HG02840 (cell line): ENCODE data around the gene MTHFD1L.

Experiments used
- ATAC-seq: cut with Tn5 transposase; IDR thresholded peaks from one replicate; pipeline ENCODE4 v1.9.1; 2021; ENCODE audit warnings: mild to moderate bottlenecking, moderate library complexity, moderate number of reproducible peaks; ENCODE audit not compliant: unreplicated experiment, low FRiP score

MTHFD1L gene

DNA sequence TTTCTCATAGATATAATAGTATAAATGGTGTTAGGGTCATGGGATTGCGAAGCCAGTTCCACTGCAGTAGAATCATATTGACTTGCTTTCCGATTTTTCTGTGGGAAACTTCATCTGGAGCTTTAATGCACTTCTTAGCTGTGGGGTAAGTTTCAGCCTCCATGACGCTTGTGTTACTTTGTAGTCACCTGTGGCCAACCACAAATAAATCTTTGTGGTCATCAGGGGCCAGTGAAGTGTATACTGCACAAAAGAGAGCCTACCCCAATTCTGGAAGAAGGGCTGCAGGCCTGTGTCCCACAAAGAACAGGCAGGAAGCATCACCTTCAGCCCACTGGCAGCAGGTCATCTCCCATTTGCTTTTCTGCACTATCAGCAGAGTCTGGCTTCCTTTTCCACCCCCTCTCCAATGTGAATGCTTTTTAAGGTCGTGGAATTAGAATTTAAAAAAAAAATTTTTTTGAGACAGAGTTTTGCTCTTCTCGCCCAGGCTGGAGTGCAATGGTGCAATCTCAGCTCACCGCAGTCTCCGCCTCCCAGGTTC is 32.0 kb downstream of the MTHFD1L start:
- ATAC-seq: no peak

DNA sequence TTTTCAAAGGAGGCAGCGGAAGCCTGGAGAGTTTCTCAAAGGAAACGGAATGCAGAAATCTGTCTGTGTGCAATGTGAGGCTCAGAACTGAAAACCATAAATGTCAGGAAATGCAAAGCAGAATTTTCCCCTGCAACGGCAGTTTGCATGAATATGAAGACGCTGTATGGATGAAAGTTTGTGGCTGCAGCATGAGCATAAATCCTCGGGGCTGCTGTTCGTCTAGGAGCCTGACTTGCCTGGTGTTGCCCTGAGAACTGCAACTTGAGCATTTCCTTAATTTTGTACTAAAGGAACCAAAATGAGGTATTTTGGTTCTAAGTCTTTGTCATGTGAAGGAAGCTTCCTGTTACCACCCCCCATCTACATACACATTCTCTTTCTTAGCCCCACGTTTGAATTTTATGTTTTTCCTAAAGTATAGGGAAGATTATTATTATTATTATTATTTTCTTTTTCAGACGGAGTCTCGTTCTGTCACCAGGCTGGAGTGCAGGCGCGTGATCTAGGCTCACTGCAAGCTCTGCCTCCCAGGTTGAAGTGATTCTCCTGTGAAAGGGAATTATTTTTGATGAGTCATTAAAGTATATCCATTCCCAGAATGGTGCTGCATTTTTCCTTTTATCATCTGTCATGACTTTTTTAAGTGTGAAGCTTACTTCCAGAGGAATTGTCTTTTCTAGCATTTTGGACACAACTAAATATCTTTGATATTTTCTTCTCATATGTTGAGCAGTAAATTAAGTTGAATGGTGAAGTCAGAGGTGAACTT is 33.1 kb downstream of the MTHFD1L start:
- no peak for ATAC-seq

DNA sequence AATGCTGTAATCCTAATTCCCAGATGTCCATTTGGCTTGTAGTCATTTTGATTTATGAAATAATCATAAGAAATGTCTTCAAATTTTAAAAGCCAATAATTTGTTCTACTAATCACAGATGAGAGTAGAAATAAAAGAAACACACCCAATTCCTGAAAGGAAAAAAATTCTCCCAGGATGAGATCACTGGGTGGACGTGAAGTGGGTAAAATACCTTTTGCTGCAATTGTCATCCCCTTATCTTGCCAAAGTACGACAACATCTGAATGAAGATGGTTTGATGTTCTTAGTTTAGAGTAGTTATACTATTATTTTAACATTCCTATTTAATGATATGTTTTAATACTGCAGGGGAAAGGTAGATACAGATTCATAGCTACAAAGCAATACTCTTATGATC is 33.7 kb downstream of the MTHFD1L start:
- no peak for ATAC-seq

DNA sequence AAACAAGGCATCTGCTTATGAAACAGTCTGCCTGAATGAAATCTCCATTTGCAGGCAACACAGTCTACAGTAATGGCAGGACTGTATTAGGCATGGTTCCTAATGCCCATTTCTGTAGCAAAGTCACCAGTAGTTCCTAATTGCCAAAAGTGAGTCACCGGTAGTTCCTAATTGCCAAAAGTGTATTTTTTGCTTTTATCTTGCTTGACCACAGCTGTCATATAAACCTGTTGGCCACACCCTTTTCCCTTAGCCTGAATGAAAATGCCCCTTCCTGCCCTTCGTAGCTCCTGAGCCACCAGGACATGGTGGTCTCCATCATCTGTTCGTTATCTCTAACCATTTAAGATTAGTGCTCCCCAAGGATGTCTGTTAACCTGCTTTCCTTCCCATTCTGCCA is 34.5 kb downstream of the MTHFD1L start:
- no peak for ATAC-seq

DNA sequence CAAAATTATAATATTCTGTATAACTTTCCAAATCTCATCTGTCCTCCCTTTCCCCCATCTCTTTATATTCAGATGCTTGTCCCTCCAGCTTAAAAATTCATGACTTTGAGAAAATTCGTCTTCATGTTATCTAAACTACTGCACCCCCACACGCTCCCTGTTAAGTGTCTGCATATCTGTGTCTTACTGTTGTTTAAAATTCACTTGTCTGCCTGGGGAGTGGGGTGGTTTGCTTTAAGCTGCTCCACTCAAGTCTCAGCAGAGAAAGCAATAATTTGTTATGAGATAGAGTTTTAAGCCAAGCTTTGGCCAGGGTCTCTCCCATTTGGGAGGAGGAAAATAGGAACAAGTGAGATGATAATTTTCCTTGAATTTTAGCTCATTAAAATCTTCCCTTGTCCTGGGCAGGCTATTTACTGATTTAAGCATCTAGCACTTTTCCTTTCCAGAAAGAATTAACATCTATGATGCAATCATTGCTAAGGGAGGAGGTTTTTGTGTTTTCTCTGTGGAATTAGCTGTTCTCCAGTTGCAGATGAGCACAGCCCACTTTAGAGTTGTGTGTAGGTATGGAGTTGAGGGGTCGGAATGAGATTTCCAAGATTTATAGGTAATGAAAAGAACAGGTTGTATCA is 36.8 kb downstream of the MTHFD1L start:
- no peak for ATAC-seq

DNA sequence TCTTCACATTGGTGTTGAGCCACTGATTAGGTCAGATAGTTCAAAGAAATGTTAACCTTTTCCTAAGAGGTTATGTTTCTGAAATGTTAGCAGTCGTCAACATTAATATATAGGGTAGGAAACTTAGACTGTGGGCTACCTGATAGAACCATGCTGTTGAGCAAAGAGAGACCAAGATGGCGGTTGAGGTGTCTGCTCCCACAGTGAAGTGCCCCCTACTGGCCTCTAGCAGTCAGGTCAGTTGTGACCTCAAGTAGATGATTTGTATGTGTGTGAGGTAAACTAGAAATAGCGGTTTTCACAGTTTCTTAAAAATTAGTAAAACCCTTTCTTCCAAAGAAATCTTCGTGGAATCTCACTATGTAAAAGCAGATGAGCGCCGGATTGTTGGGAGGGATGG is 40.3 kb downstream of the MTHFD1L start:
- no peak for ATAC-seq

DNA sequence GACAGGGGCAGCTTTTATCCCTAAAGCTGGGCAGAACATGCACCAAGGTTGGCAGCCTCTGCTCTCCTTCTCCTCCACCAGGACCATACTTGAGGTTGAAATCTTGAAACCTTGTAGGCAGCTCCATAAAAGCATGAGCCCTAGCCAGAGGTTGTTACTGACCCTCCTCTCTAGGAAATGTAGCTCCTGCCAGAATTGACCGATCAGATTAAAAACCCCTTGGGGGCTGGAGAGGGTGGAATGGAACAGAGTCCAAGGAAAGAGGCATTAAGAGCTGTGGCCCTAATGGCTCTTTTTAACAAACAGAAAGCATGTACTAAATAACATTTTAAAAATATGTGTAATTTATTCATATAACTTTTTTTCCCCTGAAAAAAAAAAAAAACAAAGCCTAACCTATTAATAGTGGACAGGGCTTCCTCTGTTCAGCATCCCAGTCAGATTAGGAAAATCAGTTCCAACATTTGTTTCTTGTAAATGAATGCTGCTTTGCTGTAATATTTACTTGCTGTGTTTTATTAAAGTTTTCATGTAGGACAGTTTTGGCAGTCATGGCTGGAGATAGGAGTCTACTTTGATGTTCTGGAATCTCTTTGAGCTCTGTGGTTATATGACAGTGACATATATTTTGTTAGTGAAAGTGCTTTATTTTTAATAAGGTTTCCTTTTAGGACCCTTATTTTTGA is 41.3 kb downstream of the MTHFD1L start:
- no peak for ATAC-seq

DNA sequence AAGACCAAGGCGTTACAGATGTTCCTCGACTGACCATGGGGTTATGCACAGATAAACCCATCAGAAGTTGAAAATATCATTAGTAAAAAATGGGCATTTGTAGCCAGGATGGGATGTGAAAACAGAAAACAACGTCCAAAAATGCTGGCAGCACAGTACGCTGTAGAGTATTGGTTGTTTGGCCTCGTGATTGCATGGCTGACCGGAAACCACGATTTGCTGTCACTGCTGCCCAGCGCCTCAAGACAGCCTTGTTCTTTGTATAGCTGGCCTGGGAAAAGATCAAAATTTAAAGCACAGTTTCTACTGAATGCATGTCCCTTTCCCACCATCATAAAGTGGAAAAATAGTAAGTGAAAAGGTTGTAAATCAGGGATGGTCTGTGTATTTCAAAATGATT is 41.9 kb downstream of the MTHFD1L start:
- no peak for ATAC-seq

DNA sequence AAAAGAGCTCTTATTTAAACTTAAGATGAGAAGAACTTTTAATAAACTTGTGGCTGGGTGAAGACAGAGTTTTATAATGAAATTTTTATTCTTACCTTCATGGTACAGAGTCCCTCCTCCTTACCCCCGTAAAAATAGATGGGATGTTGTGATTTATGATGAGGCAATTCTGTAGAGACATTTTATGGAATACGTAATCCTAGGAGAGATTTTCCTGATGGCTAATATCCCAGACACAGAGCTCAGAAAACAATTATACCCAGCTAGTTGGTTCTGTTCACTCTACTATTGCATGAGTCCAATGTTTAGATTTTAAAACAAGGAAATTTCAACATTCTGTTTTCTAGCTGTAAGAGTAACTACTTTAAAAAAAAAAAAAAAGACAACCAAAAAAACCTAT is 43.4 kb downstream of the MTHFD1L start:
- ATAC-seq: no peak

DNA sequence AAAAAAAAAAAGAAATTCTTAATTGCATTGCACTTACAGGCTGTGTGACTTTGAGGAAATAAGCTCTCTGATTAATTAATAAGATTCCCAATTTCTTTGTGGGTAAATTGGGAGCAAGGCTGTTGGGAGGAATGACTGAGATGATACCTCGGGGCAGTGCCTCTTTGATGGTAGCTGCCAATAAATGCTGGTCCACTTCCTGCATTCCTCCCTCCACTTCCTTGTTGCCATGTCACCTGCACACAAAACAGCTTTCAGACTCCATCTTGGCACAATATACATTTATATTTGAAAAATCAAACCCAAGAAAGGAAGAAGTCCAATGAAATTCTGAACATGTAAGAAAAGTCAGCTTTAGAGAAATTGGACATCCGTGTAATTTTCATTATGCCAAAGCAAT is 45.1 kb downstream of the MTHFD1L start:
- ATAC-seq: no peak

DNA sequence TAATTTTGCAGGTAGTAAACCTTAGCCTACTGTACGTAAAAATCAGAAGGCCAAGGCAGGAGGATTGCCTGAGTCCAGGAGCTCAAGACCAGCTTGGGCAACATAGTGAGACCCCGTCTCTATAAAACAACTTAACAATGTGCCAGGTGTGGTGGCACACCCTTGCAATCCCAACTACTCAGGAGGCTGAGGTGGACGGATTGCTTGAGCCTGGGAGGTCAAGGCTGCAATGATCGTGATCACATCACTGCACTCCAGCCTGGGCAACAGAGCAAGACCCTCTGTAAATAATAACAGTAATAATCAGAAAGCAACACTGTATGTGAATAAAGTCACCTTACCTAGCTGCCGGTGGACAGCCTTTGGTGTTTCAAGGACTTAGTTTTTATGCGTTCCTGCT is 48.9 kb downstream of the MTHFD1L start:
- ATAC-seq: no peak

DNA sequence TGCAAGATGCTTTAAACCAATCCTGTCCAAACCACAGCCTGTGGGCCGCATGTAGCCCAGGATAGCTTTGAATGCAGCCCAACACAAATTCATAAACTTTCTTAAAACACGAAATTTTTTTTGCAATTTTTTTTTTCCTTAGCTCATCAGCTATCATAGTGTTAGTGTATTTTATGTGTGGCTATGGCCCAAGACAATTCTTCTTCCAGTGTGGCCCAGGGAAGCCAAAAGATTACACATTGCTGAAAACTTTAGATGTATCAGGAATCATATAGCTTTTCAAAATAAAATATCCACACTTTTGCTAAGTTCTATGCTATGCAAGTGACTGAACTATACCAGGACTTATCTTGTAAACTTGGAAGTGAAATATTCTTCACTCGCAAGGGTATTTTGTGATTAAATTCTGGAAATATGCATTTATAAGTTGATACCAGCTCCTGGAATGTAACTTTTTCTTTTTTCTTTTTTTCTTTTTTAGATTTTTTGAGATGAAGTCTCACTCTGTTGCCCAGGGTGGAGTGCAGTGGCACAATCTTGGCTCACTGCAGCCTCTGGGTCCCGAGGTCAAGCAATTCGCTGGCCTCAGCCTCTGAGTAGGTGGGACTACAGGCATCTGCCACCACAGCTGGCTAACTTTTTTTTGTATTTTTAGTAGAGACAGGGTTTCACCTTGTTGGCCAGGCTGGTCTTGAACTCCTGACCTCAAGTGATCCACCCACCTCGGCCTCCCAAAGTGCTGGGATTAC is 49.8 kb downstream of the MTHFD1L start:
- ATAC-seq: no peak

DNA sequence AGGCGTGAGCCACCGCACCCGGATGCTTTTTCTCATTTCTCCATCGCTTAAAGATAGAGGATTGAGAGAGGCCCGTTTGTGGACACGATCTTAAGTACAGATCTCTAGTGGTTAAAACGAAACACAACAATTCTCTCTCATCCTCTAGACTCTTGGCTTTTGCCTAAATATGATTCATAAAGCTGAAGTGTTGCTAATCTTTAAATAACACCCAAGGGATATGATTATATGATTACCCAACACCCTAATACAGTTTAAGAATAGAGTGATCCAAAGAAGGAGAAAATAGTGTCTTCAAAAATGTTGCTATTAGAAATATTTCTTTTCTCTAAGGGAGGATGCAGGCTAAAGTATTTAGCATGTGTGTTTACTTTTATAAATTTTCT is 50.4 kb downstream of the MTHFD1L start:
- no peak for ATAC-seq

DNA sequence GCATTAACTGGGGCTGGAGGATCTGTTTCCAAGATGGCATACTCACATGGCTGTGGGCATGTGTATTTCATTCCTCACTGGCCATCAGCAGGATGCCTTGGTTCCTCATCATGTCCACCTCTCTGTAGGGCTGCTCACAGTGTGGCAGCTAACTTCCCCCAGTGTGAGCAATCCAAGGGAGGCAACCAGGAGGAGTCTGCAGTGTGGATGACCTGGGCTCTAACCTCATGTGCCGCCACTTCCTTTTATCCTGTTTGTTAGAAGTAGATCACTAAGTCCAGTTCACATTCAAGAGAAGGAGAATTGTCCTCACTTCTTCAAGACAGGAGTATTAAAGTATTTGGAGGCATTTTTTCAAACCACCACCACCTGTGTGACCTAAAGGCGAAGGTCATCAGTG is 54.4 kb downstream of the MTHFD1L start:
- ATAC-seq: no peak

DNA sequence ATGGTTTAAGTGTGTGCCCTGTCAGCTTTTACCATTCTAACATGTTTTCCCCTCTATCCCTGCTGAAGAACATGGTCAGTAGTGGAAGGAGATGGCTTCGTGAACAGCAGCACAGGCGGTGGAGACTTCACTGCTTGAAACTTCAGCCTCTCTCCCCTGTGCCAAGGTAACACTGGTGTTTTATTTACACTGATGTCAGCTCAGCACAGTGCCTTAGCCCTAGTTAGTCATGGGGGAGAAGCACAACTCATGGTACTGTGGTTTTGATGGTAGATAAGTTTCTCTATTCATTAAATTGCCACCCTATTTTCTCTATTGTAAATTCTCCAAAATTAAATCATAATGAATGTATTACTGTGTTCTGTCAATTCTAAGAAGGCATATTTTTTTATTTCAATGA is 56.6 kb downstream of the MTHFD1L start:
- no peak for ATAC-seq

DNA sequence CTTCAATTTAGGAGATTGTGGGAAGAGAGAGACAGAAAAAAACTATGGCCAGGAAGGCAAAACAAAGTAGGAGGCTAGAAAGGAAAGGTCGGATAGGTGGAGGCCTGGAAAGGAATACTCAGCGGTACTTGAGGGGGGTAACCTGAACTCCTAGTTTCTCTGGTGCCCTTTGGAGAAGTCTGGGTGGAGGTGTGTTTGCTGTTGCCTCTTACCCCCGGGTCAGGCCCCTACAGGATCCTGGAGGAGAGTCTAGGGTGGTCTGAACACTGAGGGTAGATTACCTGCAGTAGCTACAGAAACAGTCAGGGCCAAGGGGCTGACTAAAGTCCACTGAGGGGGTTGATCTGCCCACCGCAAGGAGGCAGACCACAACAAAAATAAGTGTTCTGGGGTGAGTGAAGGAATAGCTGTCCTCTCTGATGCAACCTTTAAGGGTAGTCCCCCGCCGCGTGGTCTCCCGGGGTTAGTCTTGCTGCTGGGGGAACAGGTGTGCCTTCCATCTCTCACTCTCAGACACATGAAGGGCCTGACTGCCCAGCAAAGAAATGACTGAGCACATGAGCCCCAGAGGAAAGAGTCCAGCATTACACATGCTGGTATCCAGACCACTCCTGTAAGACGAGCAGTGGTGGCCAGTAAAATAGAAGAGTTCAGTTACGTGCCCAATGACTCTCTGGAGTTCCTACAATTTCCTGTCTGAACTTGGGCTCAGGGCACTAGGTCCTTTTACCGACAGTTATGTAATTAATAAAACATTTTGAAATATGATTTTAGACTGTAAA is 59.5 kb downstream of the MTHFD1L start:
- ATAC-seq: no peak

DNA sequence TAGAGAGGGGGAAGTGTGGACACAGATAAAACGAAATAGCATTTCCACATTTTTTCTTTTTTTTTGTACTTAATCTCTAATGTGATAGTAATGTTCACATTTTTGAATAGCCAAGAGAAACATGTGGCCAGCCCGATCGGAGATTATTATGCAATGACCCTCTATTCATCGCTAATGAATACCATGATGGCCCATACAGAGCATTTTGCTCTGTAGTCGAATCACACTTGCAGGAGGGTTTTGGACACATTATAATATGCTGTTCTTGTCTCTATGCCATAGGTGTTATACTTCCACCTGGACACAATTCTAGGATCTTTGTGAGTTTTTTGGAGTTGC is 60.1 kb downstream of the MTHFD1L start:
- ATAC-seq: no peak

DNA sequence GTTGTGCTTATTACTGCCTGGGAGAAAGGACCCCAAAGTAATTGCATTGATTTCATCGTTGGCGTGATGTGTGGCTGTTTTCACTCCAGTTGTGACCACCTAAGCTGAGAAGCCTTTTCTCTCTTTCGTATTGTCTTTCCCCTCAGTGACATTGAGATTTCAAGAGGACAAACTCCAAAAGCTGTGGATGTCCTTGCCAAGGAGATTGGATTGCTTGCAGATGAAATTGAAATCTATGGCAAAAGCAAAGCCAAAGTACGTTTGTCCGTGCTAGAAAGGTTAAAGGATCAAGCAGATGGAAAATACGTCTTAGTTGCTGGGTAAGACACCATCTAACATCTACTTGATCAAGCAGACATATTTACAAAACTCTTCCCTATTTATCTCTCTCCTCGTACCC is 60.5 kb downstream of the MTHFD1L start:
- ATAC-seq: no peak

DNA sequence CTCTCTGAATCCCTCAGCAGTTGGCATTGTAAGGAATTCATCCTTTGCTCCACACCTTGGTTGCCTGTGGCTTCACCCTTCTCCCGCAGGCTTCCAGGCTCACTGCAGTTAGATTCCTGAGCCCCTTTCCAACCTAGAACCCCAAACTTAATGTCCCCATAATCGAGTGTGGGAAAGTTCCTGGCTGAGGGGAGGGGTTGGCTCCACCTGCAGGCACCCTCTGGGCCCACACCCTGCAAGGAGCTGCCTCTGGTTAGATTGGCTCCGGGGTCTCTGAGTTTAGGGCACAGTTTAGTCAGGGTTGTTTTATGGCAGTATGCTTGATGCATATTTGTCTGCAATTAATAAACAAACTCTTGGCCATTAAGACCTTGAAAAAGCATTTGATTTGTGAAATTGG is 63.4 kb downstream of the MTHFD1L start:
- no peak for ATAC-seq

DNA sequence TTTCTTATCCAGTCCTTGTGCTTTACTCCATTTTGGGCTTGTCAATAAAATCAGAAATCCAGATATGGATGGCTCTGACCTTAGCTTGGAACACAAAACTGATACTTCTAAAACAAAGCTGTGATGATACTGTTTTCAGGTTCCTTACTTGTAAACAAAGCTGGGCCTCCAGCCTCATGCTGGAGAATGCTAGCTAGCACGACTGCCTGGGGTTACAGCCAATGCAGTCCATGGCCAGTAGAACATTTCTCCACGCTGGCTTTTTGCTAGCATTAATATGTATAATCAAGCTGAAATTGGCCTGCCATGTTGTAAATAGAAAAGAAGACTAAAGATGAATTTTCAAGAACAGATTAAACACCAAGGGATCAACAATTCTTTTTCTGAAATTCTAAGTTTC is 63.9 kb downstream of the MTHFD1L start:
- no peak for ATAC-seq
